Measurements from ENCODE around the gene FAM170B. TPM values are rescaled to one million over a fixed set of nuclear protein-coding genes. Genes with fewer than 3 reads are reported as not detected.

Gene FAM170B
- total RNA-seq, 2 donors from 2014 or later = not detected

DNA sequence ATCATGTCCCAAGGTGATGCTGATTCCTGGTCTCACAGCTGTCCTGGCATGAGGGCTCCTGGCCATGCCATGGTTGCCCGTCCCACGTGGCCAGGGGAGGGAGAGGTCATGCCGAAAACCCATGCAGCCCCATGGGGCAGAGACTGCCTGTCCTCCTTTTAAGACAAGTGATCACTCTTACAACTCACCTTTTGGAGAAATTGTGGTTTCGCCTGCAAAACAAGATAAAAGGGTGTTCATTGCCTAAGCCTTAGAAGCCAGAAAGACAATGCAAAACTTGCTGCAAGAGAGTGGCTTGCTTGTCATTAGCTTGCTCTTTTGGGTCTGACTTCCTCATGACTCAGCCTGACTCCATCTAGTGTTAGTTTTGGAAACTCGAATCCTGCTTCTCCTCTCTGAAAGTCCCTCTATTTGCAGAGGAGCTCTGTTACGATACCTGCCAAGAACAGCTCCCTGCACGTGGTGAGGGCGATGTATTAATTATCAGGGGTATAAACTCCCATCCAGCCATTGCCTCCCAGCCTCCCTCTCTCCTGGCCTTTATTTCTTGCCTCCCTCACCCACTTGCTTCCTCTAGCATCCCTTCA, 27.7 kb upstream of the FAM170B start:
- TF ChIP-seq, protein P1, sequence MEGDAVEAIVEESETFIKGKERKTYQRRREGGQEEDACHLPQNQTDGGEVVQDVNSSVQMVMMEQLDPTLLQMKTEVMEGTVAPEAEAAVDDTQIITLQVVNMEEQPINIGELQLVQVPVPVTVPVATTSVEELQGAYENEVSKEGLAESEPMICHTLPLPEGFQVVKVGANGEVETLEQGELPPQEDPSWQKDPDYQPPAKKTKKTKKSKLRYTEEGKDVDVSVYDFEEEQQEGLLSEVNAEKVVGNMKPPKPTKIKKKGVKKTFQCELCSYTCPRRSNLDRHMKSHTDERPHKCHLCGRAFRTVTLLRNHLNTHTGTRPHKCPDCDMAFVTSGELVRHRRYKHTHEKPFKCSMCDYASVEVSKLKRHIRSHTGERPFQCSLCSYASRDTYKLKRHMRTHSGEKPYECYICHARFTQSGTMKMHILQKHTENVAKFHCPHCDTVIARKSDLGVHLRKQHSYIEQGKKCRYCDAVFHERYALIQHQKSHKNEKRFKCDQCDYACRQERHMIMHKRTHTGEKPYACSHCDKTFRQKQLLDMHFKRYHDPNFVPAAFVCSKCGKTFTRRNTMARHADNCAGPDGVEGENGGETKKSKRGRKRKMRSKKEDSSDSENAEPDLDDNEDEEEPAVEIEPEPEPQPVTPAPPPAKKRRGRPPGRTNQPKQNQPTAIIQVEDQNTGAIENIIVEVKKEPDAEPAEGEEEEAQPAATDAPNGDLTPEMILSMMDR (conservative IDR thresholded peaks at IDR 0.05) = peak; percentile 73
- peak; percentile 59 for DNase-seq
- no peaks in the 10 kb centered on the region for H3K27me3 Mint-ChIP-seq (ENCODE audit: insufficient read depth)

DNA sequence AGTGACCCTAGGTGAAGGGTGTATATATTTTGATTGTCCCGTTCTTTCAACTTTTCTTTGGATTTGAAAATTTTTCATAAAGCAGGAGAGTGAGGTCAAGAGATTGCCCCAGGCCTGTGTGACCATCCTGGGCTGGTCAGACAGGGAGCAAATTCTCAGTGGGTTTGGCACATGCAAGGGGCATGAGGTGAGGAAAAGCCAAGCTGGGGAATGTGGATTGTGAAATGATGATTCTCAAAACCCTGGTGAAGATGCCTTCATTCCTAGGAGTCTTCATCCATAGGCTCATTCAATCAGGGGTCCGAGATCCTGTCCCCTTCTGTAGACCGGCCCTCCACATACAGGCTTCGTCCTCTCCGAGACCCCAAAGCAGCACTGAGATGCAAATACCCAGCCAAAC, 27.0 kb upstream of the FAM170B start:
- TF ChIP-seq, protein P1 (conservative IDR thresholded peaks at IDR 0.05) = no peak
- no peak overlapping the region for H3K4me3 Mint-ChIP-seq
- no peak overlapping the region for H3K27ac ChIP-seq (ENCODE audit: low read depth, low read length)
- no peak overlapping the region for H3K27ac Mint-ChIP-seq
- H3K27me3 ChIP-seq (ENCODE audit: control insufficient read depth, insufficient read depth, low read length, poor library complexity, severe bottlenecking) = no peaks in the 10 kb centered on the region
- no peaks in the 10 kb centered on the region for H3K36me3 ChIP-seq (ENCODE audit: control insufficient read depth, insufficient read depth, low read length)
- H3K9me3 ChIP-seq (ENCODE audit: control insufficient read depth, low read length) = no peaks in the 10 kb centered on the region
- DNase-seq = no peak
- no peak overlapping the region for H3K9ac ChIP-seq (ENCODE audit: extremely low read depth, low read length, poor library complexity, severe bottlenecking)
- no peaks in the 10 kb centered on the region for H3K4me1 ChIP-seq (ENCODE audit: control insufficient read depth, insufficient read depth, low read length)
- no peaks in the 10 kb centered on the region for H3K36me3 Mint-ChIP-seq (ENCODE audit: low read depth)
- peaks cover 4% of the 10 kb centered on the region for H3K4me1 Mint-ChIP-seq
- no peaks in the 10 kb centered on the region for H3K9me3 Mint-ChIP-seq
- H3K4me3 ChIP-seq (ENCODE audit: low read length) = no peak overlapping the region
- 90 to 97% methylated on average over 4 to 5 of the region's 5 CpGs for WGBS, 2 experiments (ENCODE audit: insufficient coverage in 1 of 2, insufficient read length in 1 of 2)
- H3K27me3 Mint-ChIP-seq (ENCODE audit: insufficient read depth) = no peaks in the 10 kb centered on the region

More for the DNA sequence above, 27.7 kb upstream of the FAM170B start:
- Histone ChIP-seq H3K9me3 (ENCODE audit: control insufficient read depth, low read length) (no peaks in the 10 kb centered on the region), H3K27ac (ENCODE audit: low read depth, low read length) (no peak overlapping the region), H3K27me3 (ENCODE audit: control insufficient read depth, insufficient read depth, low read length, poor library complexity, severe bottlenecking) (no peaks in the 10 kb centered on the region), H3K4me3 (ENCODE audit: low read length) (no peak overlapping the region), H3K36me3 (ENCODE audit: control insufficient read depth, insufficient read depth, low read length) (no peaks in the 10 kb centered on the region), H3K4me1 (ENCODE audit: control insufficient read depth, insufficient read depth, low read length) (no peaks in the 10 kb centered on the region), H3K9ac (ENCODE audit: extremely low read depth, low read length, poor library complexity, severe bottlenecking) (no peak overlapping the region)
- WGBS, 2 experiments (ENCODE audit: insufficient coverage in 1 of 2, insufficient read length in 1 of 2) = 60 to 65% methylated on average over 4 to 8 of the region's 8 CpGs
- H3K36me3 Mint-ChIP-seq (ENCODE audit: low read depth) = no peaks in the 10 kb centered on the region
- no peak overlapping the region for H3K27ac Mint-ChIP-seq
- peaks cover 6% of the 10 kb centered on the region for H3K4me1 Mint-ChIP-seq
- no peaks in the 10 kb centered on the region for H3K9me3 Mint-ChIP-seq
- H3K4me3 Mint-ChIP-seq = no peak overlapping the region

DNA sequence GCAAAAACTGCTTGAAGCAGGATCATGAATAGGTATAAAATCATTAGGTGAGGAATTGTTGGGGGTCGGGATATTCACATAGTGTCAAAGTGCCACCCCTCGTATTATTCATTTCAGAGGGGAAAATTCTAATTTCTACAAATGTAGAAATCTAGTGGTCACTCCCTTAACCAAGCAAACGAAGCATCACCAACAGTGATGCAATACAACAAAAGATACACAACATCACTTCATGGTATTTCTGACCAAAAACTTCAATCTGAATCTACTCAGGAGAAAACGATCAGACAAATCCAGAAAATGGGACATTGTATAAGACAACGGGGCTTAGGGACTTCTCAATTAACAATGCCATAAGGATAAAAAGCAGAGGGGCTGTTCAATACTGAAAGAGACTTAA, 26.3 kb upstream of the FAM170B start:
- Histone ChIP-seq H3K9me3 (ENCODE audit: control insufficient read depth, low read length) (no peaks in the 10 kb centered on the region), H3K4me1 (ENCODE audit: control insufficient read depth, insufficient read depth, low read length) (no peaks in the 10 kb centered on the region), H3K4me3 (ENCODE audit: low read length) (no peak overlapping the region), H3K36me3 (ENCODE audit: control insufficient read depth, insufficient read depth, low read length) (no peaks in the 10 kb centered on the region), H3K9ac (ENCODE audit: extremely low read depth, low read length, poor library complexity, severe bottlenecking) (no peak overlapping the region), H3K27me3 (ENCODE audit: control insufficient read depth, insufficient read depth, low read length, poor library complexity, severe bottlenecking) (no peaks in the 10 kb centered on the region), H3K27ac (ENCODE audit: low read depth, low read length) (no peak overlapping the region)
- peaks cover 4% of the 10 kb centered on the region for H3K4me1 Mint-ChIP-seq
- TF ChIP-seq, protein P1 (conservative IDR thresholded peaks at IDR 0.05) = no peak
- no peak overlapping the region for H3K27ac Mint-ChIP-seq
- H3K27me3 Mint-ChIP-seq (ENCODE audit: insufficient read depth) = no peaks in the 10 kb centered on the region
- no peak overlapping the region for H3K4me3 Mint-ChIP-seq
- no peaks in the 10 kb centered on the region for H3K9me3 Mint-ChIP-seq
- DNase-seq = no peak
- H3K36me3 Mint-ChIP-seq (ENCODE audit: low read depth) = no peaks in the 10 kb centered on the region
- WGBS, 2 experiments (ENCODE audit: insufficient coverage in 1 of 2, insufficient read length in 1 of 2) = 90% methylated on average over 5 of the region's 5 CpGs; no CpG with 5 or more reads in 1 of the 2 experiments
